GM19438 (cell line): ENCODE measurements around the gene SLC4A4.
"Not testable (repeated sequence)": the region's sequence is repeated elsewhere in the genome, so short reads cannot be mapped to it uniquely, and the experiment has no call there.

Experiments
- ATAC-seq: cut with Tn5 transposase; IDR thresholded peaks from one replicate; pipeline ENCODE4 v1.9.1; 2021; ENCODE audit warnings: low read depth; ENCODE audit not compliant: unreplicated experiment

The SLC4A4 gene

GRCh38 chr4:71406459-71406963, 67.7 kb downstream of the SLC4A4 start:
- ATAC-seq, result no peak

GRCh38 chr4:71408961-71409360, 70.1 kb downstream of the SLC4A4 start:
- not testable (repeated sequence) for ATAC-seq

- ATAC-seq, result no peak
These were observed 73.2 kb downstream of the SLC4A4 start for GRCh38 chr4:71411981-71412380.

DNA sequence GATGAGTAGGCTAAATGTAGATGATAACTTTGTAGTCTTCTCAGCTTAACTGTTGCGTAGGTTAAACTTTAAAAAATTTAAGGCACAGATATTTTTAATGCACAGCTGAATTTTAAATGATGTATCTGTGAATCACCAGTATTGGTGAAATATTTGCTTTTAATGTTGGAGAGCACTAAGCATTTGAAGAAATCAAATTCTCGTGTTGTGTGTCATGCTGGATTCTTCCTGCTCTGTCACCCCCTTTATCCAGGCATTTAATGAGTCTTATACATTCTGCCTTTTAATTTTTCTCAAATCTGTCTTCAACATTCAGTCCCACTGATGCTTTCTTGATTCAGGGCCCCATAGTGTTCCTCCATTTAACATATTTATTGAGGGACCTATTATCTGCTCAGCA, 76.7 kb downstream of the SLC4A4 start:
- no peak for ATAC-seq

DNA sequence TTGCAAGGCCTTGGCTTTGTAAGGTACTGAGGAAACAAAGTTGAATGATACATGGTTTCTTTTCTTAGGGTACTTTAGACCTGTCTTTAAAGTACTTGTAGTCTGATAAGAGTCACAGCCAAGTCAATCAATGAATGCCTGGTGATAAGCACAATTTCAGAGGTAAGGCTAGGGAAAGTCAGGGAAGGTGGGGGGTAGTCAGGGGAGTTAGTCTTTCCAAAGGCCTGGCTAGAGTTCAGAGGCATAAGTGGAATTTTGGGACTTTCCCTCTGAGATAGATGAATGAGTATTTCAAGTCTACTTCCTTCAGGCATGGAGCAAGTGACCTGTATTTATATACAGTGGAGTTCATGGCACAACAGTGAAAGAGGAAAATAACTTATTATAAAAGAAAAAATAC, 78.3 kb downstream of the SLC4A4 start:
- ATAC-seq, result no peak

DNA sequence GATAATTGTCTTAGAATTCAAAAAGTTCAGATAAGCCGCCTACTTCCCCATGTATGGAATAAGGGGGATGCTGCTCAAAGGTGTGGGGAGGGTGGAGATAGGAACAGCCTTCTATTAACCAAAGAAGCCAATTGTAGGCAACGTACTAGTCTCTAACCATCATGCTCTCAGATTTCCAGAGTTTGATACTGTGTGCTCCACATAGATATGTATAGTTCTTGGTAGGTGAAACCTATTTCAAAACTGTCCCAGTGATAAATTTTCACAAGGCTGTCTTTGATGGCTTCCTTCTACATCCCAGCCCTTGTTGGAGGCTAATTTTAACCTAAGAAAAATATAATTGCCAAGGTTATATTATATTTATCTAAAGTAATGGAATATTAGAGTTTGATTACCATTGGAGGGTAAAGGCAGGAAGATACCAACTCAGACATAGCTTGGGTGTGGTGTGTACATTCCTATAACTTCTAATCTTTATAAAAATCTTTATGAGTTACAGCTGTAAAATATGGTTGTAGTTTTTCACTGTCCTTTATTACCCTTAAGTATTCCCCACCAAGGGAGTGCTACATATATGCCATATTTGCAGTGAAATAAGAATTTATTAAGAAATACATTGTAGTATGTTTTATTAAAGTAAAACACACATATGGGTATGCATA, 87.7 kb downstream of the SLC4A4 start:
- no peak for ATAC-seq

DNA sequence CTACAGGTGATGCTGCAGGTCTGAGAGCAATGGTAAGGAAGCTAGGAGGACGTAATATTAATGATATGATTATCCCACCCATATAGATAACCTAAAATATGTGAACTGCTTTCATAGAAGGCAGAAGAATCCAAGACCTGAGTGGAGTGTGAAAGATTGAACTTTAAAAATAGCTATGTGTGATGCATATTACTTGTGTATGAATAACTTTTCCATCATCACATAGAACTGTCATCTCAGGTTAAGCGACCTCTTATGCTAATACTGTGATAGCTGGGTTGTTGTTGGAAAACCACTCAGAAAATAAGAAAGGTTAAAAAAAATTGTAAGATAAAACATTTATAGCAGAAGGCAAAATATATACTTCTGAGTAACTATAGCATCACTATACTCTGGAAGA, 90.3 kb downstream of the SLC4A4 start:
- no peak for ATAC-seq

- no peak for ATAC-seq
These were observed 91.1 kb downstream of the SLC4A4 start for GRCh38 chr4:71429962-71430361.

GRCh38 chr4:71430609-71431008, 91.8 kb downstream of the SLC4A4 start:
- ATAC-seq, result no peak

GRCh38 chr4:71440612-71441011, 101.8 kb downstream of the SLC4A4 start:
- ATAC-seq, result no peak

DNA sequence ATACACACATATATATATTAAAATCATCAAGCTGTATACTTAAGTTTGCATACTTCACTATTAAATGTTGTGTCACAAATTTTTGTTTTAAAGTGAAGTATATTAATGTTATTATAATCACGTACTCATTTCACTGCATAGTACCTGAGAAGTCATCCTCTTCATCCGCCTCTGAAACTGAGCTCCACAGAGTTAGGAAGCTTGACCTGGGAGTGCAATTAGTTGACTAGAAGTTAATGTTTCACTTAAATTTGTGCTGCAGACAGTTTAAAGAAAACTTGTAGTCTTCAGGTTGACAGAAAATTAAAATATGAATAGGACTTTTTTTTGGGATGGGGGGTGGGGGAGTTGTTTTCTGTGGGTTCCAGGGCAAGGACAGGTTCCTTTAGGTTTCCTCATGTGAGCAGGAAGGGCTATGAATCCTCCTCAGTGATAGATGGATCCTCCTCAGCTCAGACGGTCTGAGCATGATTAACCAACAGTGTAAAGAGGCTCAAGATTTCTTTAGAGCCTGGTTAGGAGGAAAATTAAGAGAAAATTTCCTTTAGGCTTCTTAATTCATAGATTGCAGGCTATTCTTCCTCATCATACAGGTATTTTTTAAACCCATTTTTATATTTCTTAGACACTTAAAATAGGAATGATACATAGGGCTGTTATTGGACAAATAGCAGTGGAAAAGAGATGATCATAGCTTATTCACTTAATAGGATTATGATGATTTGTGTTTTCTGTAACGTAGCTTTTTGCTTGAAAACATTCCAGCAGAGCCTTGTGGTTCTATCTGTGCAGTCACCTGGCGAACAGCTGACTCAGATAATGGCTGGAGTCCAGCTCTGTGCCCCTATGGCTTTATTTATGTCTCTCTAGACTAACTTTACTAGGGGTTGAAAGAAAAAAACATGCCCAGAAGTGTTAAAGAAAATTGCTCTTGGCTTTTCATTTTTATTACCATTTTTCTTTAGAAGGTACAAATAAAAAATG, 102.7 kb downstream of the SLC4A4 start:
- ATAC-seq, result no peak

- ATAC-seq, result no peak
These were observed 103.5 kb downstream of the SLC4A4 start for GRCh38 chr4:71442336-71442735.

GRCh38 chr4:71444395-71444794, 105.6 kb downstream of the SLC4A4 start:
- ATAC-seq, result no peak

DNA sequence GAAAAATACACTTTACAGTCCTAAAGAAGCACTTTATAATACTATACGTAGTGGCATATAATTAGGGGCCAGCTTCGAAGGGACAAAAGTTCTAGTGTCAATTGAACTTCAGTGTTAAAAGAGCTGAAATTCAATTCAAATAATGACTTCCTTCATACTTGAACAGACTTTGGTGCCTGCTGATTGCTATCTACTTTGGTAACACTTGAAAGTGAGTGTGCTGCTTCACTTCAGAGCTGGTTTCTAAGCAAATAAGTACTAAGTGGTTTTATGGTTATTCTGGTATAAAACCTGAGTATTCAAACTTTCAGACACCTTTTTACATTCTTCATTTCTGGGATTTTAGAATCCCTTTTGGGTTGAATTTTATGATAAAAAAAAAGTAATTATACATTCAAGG, 107.0 kb downstream of the SLC4A4 start:
- no peak for ATAC-seq

DNA sequence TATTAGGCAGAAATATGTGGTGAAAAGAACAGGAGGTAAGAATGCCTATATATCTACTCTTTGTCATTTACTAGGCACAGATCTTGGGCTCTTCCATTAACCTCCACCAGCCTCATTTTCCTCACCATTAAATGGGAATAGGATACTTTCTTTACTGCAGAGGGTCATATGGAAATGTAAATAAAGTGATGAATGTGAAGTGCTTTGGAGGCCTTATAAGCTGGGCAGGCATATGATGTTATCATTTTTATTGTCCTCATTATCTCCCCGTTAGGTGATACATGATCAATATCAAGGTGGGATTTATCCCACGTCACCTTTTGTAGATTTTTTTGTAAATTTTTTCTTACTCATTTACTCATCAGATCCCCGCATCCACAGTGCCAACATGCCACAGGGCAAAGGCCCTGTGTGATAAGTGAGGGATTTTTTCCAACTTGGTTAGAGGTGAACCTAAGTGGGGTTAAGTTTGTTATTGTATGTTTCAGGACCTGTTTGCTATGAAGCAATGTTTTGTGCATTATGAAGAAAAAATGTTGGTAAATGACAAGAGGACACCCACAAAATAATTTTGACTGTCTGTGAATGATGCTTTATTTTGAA, 107.8 kb downstream of the SLC4A4 start:
- ATAC-seq, result no peak

DNA sequence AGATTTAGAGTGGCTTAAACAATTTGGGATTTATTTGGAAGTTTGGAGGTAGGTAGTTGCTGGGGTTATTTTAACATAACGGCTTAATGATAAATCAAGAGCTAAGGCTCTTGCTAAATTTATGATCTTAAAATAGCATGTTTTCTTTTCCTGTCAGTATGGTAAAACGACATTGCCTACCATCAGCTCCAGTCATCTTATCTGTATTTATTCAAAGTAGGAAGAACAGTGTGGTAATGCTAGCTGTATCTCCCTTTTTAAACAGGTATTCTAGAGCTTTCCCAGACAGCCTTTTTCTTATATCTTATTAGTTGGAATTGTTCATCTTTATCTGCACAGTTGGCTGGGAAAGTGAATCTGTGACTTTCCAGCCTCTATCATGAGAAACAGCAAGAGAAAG, 110.2 kb downstream of the SLC4A4 start:
- no peak for ATAC-seq

DNA sequence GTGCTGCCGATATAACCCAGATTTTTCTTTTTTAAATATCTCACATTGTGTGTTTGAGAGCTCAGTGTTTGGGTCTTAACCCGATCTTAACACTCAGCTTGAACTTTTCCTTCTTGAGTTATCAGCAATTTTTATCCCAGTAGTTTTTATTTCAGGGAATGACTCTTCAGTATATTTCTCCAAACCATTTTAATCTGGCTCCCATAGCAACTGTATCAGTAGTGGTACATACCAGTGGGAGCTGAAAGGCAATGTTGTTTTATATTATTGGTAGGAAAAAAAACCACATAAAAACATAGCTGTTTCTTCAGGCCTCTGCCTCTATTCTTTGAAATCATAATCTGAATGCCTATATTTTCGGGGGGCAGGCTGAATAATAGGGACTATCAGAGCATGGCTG, 111.1 kb downstream of the SLC4A4 start:
- no peak for ATAC-seq

GRCh38 chr4:71453531-71453930, 114.7 kb downstream of the SLC4A4 start:
- no peak for ATAC-seq

DNA sequence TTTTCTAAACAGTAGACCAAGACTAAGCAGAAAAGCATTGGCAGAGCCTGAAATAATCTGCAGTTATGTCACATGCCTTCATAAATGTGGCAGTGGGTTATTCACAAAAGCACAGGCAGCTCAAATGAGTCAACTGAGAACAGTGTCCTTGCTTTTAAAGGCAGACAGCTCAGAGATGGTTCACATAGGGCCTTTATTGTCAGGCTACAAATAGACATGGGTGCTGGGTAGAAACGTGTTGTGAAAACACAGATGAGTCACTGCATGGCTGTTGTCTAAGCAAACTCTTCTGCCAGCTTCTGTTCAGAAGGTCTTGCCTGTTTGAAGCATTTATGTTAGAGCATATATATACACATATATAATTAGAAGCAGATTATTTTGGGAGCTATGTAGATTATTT, 118.0 kb downstream of the SLC4A4 start:
- ATAC-seq, result no peak

DNA sequence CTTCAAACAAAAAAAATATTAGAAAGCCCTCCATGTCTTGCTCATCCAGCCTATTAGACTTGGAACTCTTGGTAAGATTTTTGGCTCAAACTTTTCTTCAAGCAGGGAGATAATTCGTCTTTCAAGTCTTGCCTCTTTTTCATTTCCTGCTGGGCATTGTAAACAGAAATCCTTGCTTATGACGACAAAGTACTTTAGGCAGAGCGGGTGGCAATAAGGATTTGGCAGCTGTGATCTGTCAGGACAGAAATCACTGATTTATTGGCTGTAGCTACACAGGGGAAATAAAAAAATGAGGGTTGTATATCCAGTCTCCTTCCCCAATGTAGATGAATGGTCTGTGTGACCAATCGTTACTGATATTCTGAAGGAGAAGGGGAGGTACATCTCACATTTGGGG, 121.6 kb downstream of the SLC4A4 start:
- no peak for ATAC-seq

GRCh38 chr4:71461422-71461821, 122.6 kb downstream of the SLC4A4 start:
- ATAC-seq, result no peak
